Measurements from ENCODE around the gene SRD5A3. TPM values are rescaled to one million over a fixed set of nuclear protein-coding genes. Genes with fewer than 3 reads are reported as not detected.

The SRD5A3 gene
- total and polyA plus RNA-seq, 4 experiments from 2014 or later: 2.9 to 26.2 (median 6.7) TPM

DNA sequence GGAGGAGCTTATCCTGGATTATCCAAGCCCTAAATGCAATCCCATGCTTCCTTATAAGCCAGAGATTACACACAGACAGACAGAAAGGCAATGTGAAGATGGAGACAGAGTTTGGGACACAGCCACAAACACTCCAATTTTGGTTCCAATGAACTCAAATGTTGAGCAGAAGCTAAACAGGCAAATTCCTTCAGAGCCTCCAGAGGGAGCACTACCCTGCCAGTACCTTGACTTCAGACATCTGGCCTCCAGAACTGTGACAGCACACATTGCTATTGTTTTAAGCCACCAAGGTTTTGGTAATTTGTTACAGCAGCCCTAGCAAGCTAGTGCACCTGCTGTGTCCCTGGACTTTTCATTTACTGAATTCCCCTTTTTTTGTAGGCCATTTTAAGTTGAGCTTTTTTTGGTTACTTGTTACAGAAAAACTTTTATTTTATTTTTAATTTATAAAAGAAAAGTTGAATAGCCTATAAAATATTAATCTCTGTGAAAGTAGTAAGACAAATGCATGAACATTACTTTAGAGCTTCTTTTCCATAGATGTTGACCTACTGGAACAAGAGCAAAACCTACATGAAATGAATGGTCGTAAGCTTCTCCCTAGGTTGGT is 33.4 kb upstream of the SRD5A3 start:
- Histone ChIP-seq H3K27ac (ENCODE audit: low read depth, low read length) (no peak overlapping the region), H3K4me1 (ENCODE audit: insufficient read depth, low read length) (no peaks in the 10 kb centered on the region), H3K9me3 (ENCODE audit: control insufficient read depth in 1 of 2, low read length in 2 of 2) (no peaks in the 10 kb centered on the region), H3K27me3 (ENCODE audit: insufficient read depth, low read length) (no peaks in the 10 kb centered on the region), H3K4me3 (ENCODE audit: low read length in 2 of 2) (no peak overlapping the region), H3K36me3 (ENCODE audit: insufficient read depth, low read length) (no peaks in the 10 kb centered on the region)
- POLR2A ChIA-PET (ENCODE audit: partially characterized antibody): no interaction called here
- no peaks in the 10 kb centered on the region for H3K27me3 Mint-ChIP-seq
- CTCF ChIA-PET (ENCODE audit: partially characterized antibody): interaction anchor here (0.8 to 3.4 kb wide), 20 partner anchors 8 to 555 kb away, joined by 3 to 20 read pairs (median 4); partner anchors contain the start of gene SRD5A3
- no peak overlapping the region for H3K4me3 Mint-ChIP-seq
- no peak overlapping the region for H3K27ac Mint-ChIP-seq
- DNase-seq: peak in 4 of 5 donors; percentile 24 to 39 (median 30)
- H3K36me3 Mint-ChIP-seq: no peaks in the 10 kb centered on the region
- no peaks in the 10 kb centered on the region for H3K9me3 Mint-ChIP-seq
- intact Hi-C loops (cut with micrococcal nuclease): loop anchor here (1.0 kb wide), 3 partner anchors 242 to 555 kb away; no protein-coding TSS in a partner anchor
- no peaks in the 10 kb centered on the region for H3K4me1 Mint-ChIP-seq

DNA sequence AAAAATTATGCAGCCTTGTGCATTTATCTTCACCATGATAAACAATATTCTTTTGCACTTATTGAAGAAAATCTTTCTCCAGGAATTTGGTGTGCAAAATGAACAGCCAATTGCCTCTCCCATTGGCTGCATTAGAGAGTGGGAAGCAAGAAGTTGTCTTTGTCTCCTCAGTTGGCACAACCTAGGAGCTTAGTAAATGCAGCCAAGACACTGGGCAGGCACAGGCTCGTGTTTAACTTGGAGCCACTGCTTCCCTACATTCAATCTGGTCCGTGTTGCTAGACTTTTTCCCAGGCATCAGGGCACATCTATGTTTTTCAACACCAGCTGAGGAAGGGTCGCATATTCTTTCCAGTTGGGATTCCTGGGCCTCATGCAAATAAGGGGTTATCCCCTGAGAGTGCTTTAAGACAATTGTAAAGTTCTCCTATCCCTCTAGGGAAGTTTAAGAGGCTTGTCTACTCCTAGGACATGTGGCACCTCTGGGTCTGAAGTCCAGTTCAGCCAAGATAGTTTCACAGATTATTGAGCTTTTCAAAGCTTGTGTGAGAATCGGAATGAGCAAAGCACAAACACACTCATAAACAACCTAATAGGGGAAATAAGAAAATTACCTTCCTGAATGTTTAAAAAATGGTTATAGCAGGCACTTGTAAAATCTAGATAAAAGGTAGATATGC is 31.8 kb upstream of the SRD5A3 start:
- Mint-ChIP-seq H3K4me3 (no peak overlapping the region), H3K27ac (no peak overlapping the region), H3K4me1 (peaks cover 10 to 13% (median 13%) of the 10 kb centered on the region in 4 donors), H3K36me3 (no peaks in the 10 kb centered on the region), H3K9me3 (no peaks in the 10 kb centered on the region), H3K27me3 (no peaks in the 10 kb centered on the region)
- CTCF ChIA-PET (ENCODE audit: partially characterized antibody): interaction anchor here (1.0 to 1.7 kb wide), 3 partner anchors 13 to 240 kb away, joined by 3 to 7 read pairs (median 3); partner anchors contain the start of gene SRD5A3
- no peak for DNase-seq
- Histone ChIP-seq H3K4me3 (ENCODE audit: low read length in 2 of 2) (no peak overlapping the region), H3K9me3 (ENCODE audit: control insufficient read depth in 1 of 2, low read length in 2 of 2) (no peaks in the 10 kb centered on the region), H3K27ac (ENCODE audit: low read depth, low read length) (no peak overlapping the region), H3K27me3 (ENCODE audit: insufficient read depth, low read length) (no peaks in the 10 kb centered on the region), H3K4me1 (ENCODE audit: insufficient read depth, low read length) (peaks cover 11% of the 10 kb centered on the region), H3K36me3 (ENCODE audit: insufficient read depth, low read length) (no peaks in the 10 kb centered on the region)
- POLR2A ChIA-PET (ENCODE audit: partially characterized antibody): no interaction called here
- intact Hi-C loops (cut with micrococcal nuclease): no loop called here

DNA sequence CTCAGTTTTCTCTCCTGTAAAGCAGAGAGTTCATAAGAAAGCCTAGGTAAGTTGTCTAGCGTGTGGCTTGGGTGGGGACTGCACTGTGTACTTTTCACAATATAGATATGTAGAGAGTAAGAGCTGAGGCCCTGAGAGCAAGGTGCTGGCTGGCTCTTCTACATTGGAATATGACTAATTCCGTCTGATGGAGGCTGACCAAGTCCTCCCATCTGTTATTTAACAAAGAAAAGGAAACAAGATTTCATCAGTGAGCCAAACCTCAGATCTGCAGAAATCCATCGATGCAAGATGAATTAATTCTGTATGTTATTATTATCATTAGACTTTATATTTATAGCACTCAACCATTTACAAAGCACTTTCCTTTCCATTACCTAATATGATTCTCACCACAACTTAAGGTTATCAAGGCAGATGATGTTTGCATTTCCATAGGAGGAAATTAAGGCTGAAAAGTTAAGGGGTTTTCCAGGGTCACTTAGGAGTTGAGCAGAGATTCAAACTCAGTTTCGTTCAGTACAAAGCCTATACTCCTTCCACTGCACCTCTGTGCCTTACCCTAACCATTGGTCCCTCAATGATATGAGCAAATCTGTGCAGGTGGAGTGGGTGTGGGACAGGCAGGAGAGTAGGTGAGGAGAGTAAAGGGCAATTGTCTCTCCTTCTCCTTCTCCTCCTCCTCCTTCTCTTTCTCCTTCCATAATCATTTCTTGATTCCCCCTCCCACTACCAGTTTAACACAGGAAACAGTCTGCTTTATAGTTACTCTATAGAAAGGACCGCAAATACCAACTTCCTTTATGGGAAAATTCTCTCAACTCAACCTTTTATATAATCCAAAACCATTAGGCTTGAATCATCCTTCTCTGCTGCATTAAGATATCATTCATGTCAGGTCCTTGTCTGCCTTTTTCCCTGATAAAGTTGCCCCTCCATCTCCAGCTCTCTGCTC is 27.6 kb upstream of the SRD5A3 start:
- Histone ChIP-seq H3K27ac (ENCODE audit: low read depth, low read length) (no peak overlapping the region), H3K4me3 (ENCODE audit: low read length in 2 of 2) (no peak overlapping the region), H3K27me3 (ENCODE audit: insufficient read depth, low read length) (no peaks in the 10 kb centered on the region), H3K4me1 (ENCODE audit: insufficient read depth, low read length) (peaks cover 15% of the 10 kb centered on the region), H3K36me3 (ENCODE audit: insufficient read depth, low read length) (no peaks in the 10 kb centered on the region), H3K9me3 (ENCODE audit: control insufficient read depth in 1 of 2, low read length in 2 of 2) (no peaks in the 10 kb centered on the region)
- Mint-ChIP-seq H3K36me3 (no peaks in the 10 kb centered on the region), H3K4me1 (peaks cover 15 to 23% (median 19%) of the 10 kb centered on the region in 4 donors), H3K9me3 (no peaks in the 10 kb centered on the region), H3K27ac (peak overlapping the region in 3 of 7 donors; percentile 2 to 28 (median 2)), H3K4me3 (peak overlapping the region in 3 of 8 donors; percentile 1 to 54 (median 33)), H3K27me3 (no peaks in the 10 kb centered on the region)
- ChIA-PET POLR2A (ENCODE audit: partially characterized antibody) (no interaction called here), CTCF (ENCODE audit: partially characterized antibody) (interaction anchor here (2.0 to 2.9 kb wide), 2 partner anchors 9 to 27 kb away, joined by 5 to 13 read pairs; partner anchors contain the start of gene SRD5A3)
- DNase-seq: no peak
- intact Hi-C loops (cut with micrococcal nuclease): no loop called here

DNA sequence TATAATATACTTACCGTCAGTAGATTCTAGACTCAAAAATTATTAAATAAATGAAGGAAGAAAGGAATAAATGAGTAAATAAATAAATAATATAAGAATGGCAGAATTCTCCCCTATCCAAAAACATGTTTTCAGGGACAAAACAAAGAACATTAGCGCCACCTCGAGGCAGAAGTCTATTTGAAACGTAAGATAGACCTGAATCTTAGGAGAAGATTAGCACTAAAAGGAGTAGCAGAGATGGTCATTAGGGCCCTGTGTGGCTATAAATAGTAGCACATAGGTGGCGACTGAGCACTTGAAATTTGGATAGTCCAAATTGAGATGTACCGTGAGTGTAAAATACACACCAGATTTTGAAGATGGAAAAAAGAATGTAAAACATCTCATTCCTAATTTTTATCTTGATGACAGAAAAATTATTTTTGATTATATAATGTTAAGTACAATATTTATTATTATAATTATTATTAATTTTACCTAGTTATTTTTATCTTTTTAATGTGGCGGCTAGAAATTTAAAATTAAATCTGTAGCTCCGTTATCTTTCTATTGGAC is 24.3 kb upstream of the SRD5A3 start:
- no peak overlapping the region for H3K27ac ChIP-seq (ENCODE audit: low read depth, low read length)
- Mint-ChIP-seq H3K4me1 (peaks cover 15 to 23% (median 19%) of the 10 kb centered on the region in 4 donors), H3K36me3 (no peaks in the 10 kb centered on the region), H3K27me3 (peaks cover 0 to 2% of the 10 kb centered on the region in 2 donors), H3K9me3 (no peaks in the 10 kb centered on the region), H3K4me3 (no peak overlapping the region), H3K27ac (no peak overlapping the region)
- intact Hi-C loops (cut with micrococcal nuclease): loop anchor here (10.0 kb wide), 1 partner anchor 997 kb away; no protein-coding TSS in a partner anchor
- no peaks in the 10 kb centered on the region for H3K36me3 ChIP-seq (ENCODE audit: insufficient read depth, low read length)
- H3K4me3 ChIP-seq (ENCODE audit: low read length in 2 of 2): no peak overlapping the region
- H3K9me3 ChIP-seq (ENCODE audit: control insufficient read depth in 1 of 2, low read length in 2 of 2): no peaks in the 10 kb centered on the region
- CTCF ChIA-PET (ENCODE audit: partially characterized antibody): interaction anchor here (2.9 to 4.1 kb wide), 2 partner anchors 10 to 24 kb away, joined by 13 to 20 read pairs; partner anchors contain the start of gene SRD5A3
- H3K27me3 ChIP-seq (ENCODE audit: insufficient read depth, low read length): no peaks in the 10 kb centered on the region
- DNase-seq: peak in 2 of 5 donors; percentile 18 to 23
- POLR2A ChIA-PET (ENCODE audit: partially characterized antibody): no interaction called here
- H3K4me1 ChIP-seq (ENCODE audit: insufficient read depth, low read length): peaks cover 15% of the 10 kb centered on the region

GRCh38 chr4:55323375-55323774 is 22.7 kb upstream of the SRD5A3 start:
- DNase-seq: no peak
- ChIA-PET POLR2A (ENCODE audit: partially characterized antibody) (no interaction called here), CTCF (ENCODE audit: partially characterized antibody) (interaction anchor here (4.1 kb wide), 1 partner anchor 11 kb away, joined by 20 read pairs; no protein-coding TSS in a partner anchor)
- Histone ChIP-seq H3K9me3 (ENCODE audit: control insufficient read depth in 1 of 2, low read length in 2 of 2) (no peaks in the 10 kb centered on the region), H3K27ac (ENCODE audit: low read depth, low read length) (no peak overlapping the region), H3K36me3 (ENCODE audit: insufficient read depth, low read length) (no peaks in the 10 kb centered on the region), H3K4me3 (ENCODE audit: low read length in 2 of 2) (no peak overlapping the region), H3K4me1 (ENCODE audit: insufficient read depth, low read length) (peaks cover 14% of the 10 kb centered on the region), H3K27me3 (ENCODE audit: insufficient read depth, low read length) (no peaks in the 10 kb centered on the region)
- Mint-ChIP-seq H3K9me3 (no peaks in the 10 kb centered on the region), H3K27me3 (peaks cover 2 to 4% of the 10 kb centered on the region in 2 donors), H3K36me3 (no peaks in the 10 kb centered on the region), H3K27ac (no peak overlapping the region), H3K4me1 (peaks cover 11 to 19% (median 16%) of the 10 kb centered on the region in 4 donors), H3K4me3 (no peak overlapping the region)
- intact Hi-C loops (cut with micrococcal nuclease): loop anchor here (10.0 kb wide), 1 partner anchor 999 kb away; no protein-coding TSS in a partner anchor

DNA sequence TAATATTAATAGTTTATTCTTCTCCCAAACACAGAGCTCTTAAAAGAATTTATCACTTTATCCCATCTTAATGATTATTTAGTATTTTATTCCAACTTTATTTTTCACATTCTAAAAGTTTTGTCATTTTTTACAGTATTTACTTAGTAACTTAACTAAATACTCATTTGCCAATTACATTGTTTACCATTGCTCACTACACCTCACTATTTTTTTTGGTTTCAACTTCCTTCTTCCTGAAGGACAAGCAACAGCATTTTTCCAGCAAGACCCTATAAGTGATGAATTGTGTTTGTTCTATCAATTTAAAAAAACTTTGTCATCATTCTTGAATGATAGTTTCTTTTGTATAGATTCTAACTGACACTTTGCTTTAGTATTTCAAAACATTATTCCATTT is 19.4 kb upstream of the SRD5A3 start:
- DNase-seq: no peak
- Mint-ChIP-seq H3K27me3 (peaks cover 2 to 4% of the 10 kb centered on the region in 2 donors), H3K36me3 (no peaks in the 10 kb centered on the region), H3K4me3 (no peak overlapping the region), H3K4me1 (no peaks in the 10 kb centered on the region), H3K27ac (no peak overlapping the region), H3K9me3 (peaks cover 0 to 5% (median 2%) of the 10 kb centered on the region in 8 donors)
- Histone ChIP-seq H3K36me3 (ENCODE audit: insufficient read depth, low read length) (no peaks in the 10 kb centered on the region), H3K27ac (ENCODE audit: low read depth, low read length) (no peak overlapping the region), H3K9me3 (ENCODE audit: control insufficient read depth in 1 of 2, low read length in 2 of 2) (no peaks in the 10 kb centered on the region), H3K4me3 (ENCODE audit: low read length in 2 of 2) (no peak overlapping the region), H3K27me3 (ENCODE audit: insufficient read depth, low read length) (no peaks in the 10 kb centered on the region), H3K4me1 (ENCODE audit: insufficient read depth, low read length) (no peaks in the 10 kb centered on the region)
- intact Hi-C loops (cut with micrococcal nuclease): loop anchor here (10.0 kb wide), 1 partner anchor 1002 kb away; no protein-coding TSS in a partner anchor
- ChIA-PET POLR2A (ENCODE audit: partially characterized antibody) (no interaction called here), CTCF (ENCODE audit: partially characterized antibody) (interaction anchor here (1.3 to 2.8 kb wide), 3 partner anchors 14 to 20 kb away, joined by 4 to 19 read pairs (median 6); partner anchors contain the start of gene SRD5A3)

All from CD4-positive, alpha-beta memory T cell (primary cell).